Astrocyte of the cerebellum (primary cell): ENCODE measurements around the gene RYR2.

ENCODE experiments used
- DNase-seq: peaks from one replicate; pipeline ENCODE4 v3.0.0-alpha.2; 2011; ENCODE audit warnings: low read depth
- H3K4me3 ChIP-seq: 2 replicates; pipeline ENCODE4 v1.5.1; 2011; ENCODE audit warnings: mild to moderate bottlenecking, low read depth, low read length, moderate library complexity
- CTCF ChIP-seq: IDR thresholded peaks from 2 replicates; pipeline ENCODE4 v1.5.1; 2012; ENCODE audit warnings: low read length, low read depth, moderate library complexity, mild to moderate bottlenecking; ENCODE audit errors: missing control alignments
- in situ Hi-C: cut with HindIII; loops from 2 replicates; pipeline ENCODE4 v1.10.0; 2017; ENCODE audit warnings: low sequenced_read_pairs

The RYR2 gene

GRCh38 chr1:237440346-237440745 is 398.4 kb downstream of the RYR2 start:
- DNase-seq: no peak
- H3K4me3 ChIP-seq: no peak overlapping the region
- TF ChIP-seq CTCF: no peak
- in situ Hi-C loops: no loop called here

- DNase-seq: no peak
- TF ChIP-seq CTCF: no peak
- in situ Hi-C loops: no loop called here
- no peak overlapping the region for H3K4me3 ChIP-seq
Measured at GRCh38 chr1:237444120-237444790, 402.3 kb downstream of the RYR2 start.

- no peak overlapping the region for H3K4me3 ChIP-seq
- TF ChIP-seq CTCF: no peak
- DNase-seq: no peak
- in situ Hi-C loops: no loop called here
Measured at GRCh38 chr1:237448042-237448441, 406.1 kb downstream of the RYR2 start.

GRCh38 chr1:237457573-237457972 is 415.6 kb downstream of the RYR2 start:
- DNase-seq: no peak
- in situ Hi-C loops: no loop called here
- no peak overlapping the region for H3K4me3 ChIP-seq
- no peak for TF ChIP-seq CTCF

- H3K4me3 ChIP-seq: no peak overlapping the region
- no peak for DNase-seq
- in situ Hi-C loops: no loop called here
- no peak for TF ChIP-seq CTCF
Measured at GRCh38 chr1:237467320-237467719, 425.3 kb downstream of the RYR2 start.

- no peak for TF ChIP-seq CTCF
- in situ Hi-C loops: no loop called here
- no peak for DNase-seq
- no peak overlapping the region for H3K4me3 ChIP-seq
Measured at GRCh38 chr1:237470712-237471338, 428.8 kb downstream of the RYR2 start.
